Stimulated activated CD8-positive, alpha-beta memory T cell treated with anti-CD3 and anti-CD28 coated beads, Interleukin-15, amount 100 ng/mL, for 48 hours (primary cell): Measurements from ENCODE around the gene UBAP1.
"Not testable (repeated sequence)": the region's sequence is repeated elsewhere in the genome, so short reads cannot be mapped to it uniquely, and the experiment has no call there.

Experiments
- DNase-seq, 2 donors: peaks; one replicate each; pipeline ENCODE4 v3.0.0-alpha.2; 2020; ENCODE audit warnings: low read depth in 2 of 2

Gene UBAP1

DNA sequence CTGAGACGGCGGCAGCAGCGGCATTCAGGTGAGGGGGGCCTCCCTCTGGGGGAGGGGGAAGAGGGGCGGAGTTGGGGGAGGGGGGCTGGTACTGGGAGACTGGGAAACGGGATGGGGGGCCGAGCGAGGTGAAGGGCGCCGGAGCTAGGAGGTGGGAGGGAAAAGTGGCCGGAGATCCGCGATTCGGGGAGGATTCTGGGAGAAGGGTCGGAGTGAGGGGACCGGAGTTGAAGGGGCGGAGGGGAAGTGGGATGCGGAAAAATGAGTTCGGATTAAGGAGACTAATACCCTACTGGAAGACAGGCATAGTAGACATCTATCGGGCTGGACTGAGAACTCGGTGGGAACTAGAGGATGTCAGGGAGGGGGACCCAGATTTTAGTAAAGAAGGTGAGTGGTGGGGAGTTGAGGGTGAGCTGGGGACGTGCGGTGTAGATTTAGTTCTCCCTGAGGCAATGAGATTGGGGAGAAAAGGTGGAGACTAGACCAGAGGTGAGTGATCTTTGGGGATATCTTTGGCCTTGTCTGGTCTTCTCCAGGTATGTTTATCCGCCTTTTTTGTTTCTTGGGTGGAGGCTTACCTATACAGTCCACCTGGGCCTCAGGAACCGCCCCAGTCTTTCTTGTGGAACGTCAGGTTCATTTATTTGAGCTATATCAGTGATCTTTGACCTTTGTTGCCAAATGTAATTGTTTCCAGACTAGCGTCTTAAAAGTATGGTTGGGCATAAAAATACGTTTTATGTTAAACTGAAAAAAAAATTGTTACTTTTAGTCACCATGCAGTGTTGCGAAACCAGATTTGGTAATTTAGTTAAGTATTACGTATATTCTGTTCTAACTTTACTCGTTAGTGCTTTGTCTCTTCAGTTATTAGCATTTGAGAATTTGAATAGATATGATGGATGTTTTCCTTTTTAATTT lies 632 bp downstream of the UBAP1 start:
- DNase-seq = no peak

DNA sequence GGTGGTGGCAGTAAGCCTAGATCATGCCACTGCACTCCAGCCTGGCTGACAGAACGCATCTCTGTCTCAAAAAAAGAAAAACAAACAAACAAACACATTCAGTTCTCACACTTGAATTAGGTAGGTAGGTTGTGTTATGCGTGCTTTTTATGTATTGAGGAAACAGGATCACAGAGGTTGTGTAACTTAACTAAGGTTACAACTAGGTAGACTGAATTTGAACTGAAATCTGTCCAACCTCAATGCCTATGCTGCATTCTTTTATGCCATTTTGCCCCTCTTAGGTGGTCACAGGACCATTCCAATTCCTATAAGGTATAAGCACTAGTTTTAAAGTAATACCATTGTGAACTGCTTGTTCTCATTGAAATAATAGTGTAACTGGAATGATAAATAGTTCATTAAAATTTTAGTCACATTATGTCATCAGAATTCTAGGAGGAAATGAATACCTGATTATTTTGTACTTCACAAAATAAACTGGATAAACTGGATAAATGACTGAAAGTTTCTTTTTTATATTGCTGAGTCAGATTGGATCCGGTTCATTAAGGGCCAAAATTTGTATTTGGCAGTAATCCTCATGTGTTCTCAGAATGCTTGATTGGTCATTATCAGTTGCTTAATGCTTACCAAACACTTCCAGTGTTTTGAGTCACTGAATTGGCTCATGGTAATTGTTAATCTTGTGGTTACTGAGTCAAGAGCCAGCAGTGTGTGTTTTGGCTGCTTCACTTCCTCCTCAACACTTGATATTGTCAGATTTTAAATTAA lies 7.1 kb downstream of the UBAP1 start:
- DNase-seq = no peak

DNA sequence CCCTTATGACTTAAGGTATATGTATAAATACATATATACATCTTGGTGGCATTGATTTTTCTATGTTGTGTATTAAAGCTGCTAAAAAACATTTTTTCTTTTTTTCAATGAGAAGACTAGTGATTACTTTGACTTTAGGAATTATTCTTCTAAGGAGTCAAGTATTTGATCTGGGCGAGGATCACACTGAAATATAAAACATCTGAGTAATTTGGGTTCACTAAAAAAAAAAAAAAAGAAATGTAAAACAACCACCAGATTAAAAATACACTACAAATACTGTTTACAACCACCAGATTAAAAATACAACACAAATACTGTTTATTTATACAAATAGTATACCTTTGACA lies 9.0 kb downstream of the UBAP1 start:
- DNase-seq = no peak

DNA sequence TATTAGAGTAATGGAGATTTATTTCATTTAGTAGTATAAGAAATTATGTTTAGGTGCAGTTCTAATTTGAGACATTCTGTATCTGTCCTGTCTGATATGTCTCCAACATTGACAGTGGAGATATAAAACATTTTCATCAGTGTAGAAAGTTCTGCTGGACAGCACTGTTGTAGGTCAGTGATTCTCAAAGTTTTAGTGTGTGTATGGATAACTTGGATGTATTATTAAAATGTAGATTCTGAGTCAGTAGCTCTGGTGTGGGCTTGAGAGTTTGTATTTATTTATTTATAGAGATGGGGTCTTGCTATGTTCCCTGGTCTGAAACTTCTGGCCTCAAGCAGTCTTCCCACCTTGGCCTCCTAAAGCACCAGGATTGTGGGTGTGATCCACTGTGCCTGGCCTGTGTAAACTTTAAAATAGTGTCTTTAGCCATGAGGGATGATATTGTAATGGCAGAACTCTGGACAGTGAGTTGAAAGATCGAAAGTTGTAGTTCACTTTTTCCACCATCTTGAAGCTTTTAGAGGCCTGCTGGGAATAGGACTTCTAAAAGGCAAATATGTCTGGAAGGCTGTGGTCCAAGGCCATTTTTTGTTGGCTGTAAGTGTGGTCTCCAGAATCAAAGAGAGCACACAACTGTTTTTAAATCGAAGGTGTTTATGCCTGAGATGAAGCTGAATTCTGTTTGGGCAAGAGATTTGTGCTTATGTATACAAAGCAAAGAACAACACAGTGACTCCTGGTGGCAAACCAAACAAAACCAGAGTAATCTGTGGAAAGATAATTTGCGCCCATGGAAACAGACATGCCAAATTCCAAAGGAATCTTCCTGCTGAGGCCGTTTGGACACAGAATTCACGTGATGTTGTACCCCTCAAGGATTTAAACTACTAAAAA lies 12.4 kb downstream of the UBAP1 start:
- no peak for DNase-seq

DNA sequence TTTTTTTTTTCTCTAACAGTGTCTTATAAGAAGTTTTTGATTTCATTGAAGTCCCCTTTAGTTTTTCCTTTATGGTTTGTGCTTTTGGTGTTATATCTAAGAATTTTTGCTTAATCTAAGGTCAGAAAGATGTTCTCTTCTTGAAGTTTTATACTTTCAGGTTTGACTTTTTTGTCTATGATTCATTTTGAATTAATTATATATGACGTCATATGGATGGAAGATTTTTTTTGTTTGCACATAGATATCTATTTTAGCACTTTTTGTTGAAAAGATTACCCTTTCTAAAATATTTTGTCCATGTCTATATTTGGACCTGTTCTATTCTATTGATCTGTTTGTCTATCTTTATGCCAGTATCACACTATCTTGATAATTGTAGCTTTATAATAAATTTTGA lies 16.3 kb downstream of the UBAP1 start:
- DNase-seq = no peak

DNA sequence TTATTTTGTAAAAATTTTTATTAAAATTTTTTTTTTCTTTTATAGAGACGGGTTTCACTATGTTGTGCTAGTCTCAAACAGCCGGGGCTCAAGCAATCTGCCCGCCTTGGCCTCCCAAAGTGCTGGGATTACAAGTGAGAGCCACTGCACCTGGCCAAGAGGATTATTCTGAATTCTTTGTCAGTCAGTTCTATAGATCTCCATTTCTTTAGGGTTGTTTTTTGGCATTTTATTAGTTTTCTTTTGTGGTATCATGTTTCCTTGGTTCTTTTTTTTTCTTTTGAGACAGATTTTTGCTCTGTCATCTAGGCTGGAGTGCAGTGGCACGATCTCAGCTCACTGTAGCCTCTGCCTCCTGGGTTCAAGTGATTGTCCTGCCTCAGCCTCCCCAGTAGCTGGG lies 18.4 kb downstream of the UBAP1 start:
- DNase-seq = not testable (repeated sequence)

DNA sequence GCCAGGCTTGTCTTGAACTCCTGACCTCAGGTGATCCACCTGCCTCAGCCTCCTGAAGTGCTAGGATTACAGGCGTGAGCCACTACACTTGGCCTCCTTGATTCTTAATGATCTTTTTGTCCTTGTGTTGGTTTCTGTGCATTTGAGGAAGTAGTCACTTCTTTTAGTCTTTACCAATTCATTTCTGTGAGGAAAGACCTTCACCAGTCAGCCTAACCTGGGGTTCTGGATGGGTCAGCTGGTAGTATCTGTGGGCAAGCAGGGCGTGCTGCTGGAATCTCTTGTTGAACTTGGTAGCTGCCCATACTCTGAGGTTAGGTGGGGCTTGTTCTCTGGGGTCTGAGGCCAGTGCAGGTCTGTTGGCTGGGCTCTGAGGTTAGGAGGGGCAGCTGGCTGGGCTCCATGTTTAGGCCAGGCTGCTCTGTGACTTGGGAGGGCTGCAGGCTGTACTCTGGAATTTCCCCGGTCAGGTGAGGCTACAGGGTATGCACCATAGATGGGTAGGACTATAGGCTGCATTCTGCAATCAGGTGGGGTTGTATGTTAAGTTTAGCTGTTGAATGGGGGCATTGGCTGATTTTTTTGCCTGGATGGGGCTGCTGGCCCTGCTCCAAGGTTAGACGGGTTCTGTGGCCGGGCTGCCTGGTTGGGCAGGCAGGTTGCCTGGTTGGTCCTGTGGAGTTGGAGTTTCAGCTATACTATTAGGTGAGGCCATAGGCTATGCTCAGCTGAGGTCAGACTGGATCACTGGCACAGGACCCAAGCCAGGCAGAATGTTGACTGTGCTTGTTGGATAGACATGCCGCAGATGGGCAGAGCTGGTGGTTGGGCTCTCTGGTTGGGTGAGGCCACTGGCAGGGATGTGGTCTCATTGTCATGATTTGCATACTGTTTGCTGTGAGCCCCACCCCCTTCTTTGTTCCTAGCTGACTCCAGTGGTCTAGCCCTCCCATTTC lies 19.2 kb downstream of the UBAP1 start:
- DNase-seq = no peak

DNA sequence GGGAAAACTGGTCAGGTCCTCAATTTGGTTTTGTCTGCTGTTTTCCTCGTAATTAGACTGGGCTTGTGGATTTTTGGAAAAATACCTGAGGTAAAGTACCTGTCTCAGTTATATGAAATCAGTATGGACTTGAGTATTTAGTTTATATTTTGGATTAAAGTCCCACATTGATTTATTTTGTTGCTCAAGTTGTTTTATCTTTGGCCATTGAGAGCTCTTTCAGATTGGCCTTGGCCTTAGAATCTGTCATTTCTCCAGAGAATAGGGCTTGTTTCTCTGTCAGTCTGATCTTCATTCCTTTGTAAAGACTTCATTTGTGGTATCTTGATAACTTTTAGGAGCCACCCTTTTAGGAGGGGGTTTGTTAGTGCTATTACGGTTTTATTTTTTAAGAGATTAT lies 21.2 kb downstream of the UBAP1 start:
- DNase-seq = no peak

DNA sequence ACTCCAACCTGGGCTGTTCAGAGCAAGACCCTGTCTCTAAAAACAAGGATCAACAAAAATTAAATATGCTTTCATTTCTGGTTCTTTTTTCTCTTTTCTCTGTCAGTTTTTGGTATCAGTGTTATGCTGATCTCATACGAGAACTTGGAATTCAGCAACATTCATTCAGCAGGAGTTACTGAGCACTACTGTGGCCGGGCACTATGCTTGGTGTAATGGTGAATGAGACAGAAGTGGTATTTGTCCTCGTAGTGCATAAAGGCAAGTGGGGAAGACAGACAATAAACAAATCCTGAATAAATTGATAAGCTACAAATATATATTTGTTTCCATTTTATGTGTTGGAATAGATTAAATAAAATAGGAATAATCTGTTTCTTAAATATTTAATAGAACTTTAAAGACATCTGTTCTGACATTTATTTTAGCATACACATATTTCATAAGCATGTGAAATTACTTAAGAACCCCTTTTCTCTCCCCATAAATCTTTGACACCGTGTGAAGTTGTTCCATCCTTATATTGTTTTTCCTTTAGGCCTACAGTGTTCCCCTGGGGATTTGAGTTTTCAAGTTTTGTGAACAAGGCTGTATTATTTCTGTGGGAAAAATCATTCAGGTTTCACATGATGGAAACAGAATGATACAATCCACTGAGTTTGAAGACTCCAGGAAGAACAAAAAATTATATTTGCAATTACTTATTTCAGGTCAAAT lies 24.6 kb downstream of the UBAP1 start:
- DNase-seq = no peak

DNA sequence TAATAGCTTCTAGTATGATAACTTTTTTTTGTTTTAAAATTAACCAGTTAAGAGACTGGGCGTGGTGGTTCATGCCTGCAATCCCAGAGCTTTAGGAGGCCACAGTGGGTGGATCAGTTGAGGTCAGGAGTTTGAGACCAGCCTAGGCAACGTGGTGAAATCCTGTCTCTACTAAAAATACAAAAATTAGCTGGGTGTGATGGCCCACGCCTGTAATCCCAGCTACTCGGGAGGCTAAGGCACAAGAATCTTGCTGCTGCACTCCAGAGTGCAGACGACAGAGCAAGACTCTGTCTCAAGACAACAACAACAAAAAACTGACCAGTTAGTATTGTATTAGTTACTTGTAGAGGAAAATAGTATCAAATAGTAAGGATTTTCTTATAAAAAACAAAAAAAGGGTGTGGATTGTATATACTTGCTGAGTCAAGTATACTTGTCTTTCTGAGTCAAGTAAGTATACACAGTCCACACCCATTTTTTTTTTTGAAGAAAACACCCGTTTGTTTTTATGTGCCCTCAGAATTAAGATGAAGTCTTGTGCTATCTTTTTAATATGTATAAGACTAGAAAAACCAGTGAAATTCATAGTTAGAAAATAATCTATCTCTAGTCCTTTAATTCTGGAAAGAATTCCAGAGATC lies 25.3 kb downstream of the UBAP1 start:
- DNase-seq = no peak

DNA sequence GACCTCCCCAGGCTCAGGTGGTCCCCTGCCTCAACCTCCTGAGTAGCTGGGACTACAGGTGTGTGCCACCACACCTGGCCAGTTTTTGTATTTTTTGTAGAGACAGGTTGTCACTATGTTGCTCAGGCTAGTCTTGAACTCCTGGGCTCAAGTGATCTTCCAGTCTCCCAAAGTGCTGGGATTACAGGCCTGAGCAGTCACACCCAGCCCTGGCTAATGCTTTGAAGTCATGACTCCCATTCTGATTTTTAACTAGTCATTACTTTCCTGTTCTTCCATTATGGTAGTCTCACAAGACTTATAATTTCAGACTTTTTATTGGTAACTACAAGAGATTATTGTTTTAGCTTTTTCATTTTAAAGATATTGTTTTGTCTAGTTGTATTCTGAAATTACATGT lies 26.3 kb downstream of the UBAP1 start:
- no peak for DNase-seq

DNA sequence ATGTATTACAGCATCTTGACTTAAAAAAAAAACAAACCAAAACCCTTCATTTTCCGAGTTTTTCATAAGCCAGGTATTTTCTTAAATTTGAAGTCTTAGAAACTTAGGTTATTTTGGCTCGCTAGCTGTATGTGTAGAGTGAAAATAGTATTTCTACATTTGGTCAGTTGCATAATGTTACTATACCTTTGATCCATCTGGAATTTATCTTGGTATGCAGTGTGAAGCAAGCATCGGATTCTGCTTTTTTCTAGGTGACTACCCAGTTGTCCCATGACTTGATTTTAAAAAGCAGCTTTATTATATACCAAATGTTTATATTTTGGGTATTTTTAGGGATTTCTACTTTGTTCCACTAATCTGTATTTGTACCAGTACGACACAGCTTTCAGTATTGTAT lies 27.7 kb downstream of the UBAP1 start:
- no peak for DNase-seq

DNA sequence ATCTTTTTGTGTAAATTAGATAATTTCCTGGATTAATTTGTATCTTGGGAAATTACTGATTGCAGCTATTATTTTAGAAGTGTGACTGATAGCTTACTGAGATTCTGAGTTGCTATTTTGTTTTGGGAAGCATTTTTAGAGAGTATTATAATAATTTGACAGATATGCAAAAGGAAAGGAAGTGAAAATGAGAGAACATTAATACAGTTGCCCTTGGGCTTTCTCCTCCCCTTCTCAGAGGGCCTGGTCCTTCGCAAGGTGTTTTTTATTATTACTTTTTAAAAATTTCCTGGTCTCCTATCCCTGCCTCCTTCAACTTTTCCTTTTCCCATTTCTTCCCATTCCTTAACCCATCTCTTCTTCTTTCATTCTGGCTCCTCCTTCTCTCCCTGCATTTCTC lies 32.6 kb downstream of the UBAP1 start:
- DNase-seq = no peak

DNA sequence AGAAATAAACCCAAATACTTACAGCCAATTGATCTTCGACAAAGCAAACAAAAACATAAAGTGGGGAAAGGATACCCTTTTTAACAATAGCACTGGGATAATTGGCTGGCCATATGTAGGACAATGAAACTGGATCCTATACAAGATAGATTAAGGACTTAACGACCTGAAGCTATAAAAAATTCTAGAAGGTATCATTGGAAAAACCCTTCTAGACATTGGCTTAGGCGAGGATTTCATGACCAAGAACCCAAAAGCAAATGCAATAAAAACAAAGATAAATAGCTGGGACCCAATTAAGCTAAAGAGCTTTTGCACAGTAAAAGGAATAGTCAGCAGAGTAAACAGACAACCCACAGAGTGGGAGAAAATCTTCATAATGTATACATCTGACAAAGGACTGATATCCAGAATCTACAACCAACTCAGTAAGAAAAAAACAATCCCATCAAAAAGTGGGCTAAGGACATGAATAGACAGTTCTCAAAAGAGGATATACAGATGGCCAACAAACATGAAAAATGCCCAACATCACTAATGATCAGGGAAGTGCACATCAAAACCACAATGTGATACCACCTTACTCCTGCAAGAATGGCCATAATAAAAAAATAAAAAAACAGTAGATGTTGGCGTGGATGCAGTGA lies 35.6 kb downstream of the UBAP1 start:
- not testable (repeated sequence) for DNase-seq

DNA sequence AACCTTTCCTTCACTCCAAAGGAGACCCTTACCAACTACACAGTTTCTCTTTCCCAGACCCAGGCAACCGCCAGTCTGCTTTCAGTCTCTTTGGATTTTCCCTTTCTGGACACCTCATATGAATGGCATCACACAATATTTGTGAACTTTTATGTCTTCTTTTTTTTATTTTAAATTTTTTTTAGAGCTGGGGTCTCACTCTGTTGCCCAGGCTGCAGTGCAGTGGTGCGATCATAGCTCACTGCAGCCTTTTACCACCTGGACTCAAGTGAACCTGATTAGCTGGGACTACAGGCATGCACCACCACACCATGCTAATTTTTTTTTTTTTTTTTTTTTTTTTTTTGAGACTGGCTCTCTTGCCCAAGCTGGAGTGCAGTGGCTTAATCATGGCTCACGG lies 37.5 kb downstream of the UBAP1 start:
- DNase-seq = no peak

DNA sequence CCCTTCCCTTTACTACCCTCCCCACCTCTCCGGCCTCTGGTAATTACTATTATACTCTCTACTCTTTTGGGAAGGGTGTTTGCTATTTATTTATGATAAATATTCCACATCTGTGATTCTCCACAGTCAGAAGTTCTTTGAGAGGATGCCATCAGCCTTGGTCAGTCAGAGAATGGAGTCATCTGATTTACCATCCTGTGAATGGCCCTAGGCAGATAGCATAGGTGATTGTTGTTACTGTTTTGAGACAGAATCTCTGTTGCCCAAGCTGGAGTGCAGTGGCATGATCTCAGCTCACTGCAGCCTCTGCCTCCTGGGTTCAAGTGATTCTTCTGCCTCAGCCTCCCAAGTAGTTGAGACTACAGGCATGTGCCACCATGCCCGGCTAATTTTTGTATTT lies 38.2 kb downstream of the UBAP1 start:
- DNase-seq = not testable (repeated sequence)

DNA sequence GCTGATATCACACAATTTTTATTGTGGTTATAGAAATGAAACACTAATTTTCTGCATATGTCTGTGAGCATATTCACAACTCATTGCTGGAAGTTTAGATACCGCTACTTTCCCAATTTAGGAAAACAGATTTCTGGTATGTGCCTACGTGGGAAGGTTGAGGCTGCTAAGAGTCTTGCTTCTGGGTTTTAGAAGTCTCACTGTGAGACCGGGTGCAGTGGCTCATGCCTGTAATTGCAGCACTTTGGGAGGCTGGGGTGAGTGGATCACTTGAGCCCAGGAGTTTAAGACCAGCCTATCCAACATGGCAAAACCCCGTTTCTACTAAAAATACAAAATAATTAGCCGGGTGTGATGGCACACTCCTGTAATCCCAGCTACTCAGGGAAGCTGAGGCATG lies 39.6 kb downstream of the UBAP1 start:
- DNase-seq = no peak

DNA sequence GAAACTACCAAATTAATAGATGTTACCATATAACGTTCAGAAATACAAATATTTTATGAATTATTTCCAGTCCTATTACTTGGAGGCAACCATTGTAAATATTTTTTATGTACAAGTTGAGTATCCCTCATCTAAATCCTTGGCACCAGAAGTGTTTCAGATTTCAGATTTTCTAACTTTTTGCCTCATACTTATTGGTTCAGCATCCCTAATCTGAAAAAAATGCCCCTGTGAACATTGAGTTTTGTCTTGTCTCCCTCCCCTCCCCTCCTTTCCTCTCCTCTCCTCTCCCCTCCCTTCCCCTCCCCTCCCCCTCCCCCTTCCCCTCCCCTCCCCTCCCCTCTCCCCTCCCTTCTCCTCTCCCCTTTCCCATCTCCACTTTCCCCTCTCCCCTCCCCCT lies 40.6 kb downstream of the UBAP1 start:
- DNase-seq = no peak

DNA sequence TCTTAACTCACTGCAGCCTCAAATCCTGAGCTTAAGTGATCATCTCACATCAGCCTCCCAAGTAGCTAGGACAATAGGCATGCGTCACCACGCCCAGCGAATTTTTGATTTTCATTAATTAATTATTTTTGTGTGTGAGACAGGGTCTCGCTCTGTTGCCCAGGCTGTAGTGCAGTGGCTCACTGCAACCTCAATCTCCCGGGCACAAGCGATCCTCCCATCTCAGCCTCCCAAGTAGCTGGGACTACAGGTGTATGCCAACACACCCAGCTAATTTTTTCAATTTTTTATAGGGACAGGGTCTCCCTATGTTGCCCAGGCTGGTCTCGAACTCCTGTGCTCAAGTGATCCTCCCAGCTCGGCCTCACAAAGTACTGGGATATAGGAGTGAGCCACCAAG lies 41.4 kb downstream of the UBAP1 start:
- no peak for DNase-seq
